Measurements from ENCODE around the gene HS6ST3.

HS6ST3 gene

DNA sequence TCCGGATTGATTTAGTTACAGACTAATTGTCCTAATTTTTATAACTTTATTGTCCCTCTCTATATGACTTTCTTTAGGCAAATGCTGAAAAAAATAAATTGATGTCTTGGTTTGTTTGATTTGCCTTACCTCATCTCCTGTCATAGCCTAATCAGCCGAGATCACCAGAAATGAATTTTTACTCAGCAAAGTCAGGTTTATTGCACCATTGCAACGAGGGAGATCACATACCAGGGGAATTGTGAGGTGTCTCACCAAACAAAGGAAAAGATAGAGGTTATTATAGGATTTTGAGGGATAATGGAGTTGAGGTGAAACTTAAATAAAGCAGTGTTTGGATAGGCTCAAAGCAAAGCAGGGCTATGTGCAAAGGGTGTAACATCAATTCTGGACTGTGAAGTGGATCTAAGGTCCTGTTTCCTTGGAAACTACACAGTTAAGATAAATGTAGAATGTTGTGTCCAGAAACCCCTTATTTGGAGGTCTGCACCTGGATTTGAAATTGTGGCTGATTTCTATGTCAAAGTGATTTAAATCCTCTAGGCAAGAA, 531.8 kb downstream of the HS6ST3 start:
- no peak overlapping the region for H3K4me3 ChIP-seq (replicated peaks; ENCODE audit: low read depth, low read length)
- DNase-seq (ENCODE audit: extremely low read depth, low read depth) = no peak
- TF ChIP-seq, protein P1, sequence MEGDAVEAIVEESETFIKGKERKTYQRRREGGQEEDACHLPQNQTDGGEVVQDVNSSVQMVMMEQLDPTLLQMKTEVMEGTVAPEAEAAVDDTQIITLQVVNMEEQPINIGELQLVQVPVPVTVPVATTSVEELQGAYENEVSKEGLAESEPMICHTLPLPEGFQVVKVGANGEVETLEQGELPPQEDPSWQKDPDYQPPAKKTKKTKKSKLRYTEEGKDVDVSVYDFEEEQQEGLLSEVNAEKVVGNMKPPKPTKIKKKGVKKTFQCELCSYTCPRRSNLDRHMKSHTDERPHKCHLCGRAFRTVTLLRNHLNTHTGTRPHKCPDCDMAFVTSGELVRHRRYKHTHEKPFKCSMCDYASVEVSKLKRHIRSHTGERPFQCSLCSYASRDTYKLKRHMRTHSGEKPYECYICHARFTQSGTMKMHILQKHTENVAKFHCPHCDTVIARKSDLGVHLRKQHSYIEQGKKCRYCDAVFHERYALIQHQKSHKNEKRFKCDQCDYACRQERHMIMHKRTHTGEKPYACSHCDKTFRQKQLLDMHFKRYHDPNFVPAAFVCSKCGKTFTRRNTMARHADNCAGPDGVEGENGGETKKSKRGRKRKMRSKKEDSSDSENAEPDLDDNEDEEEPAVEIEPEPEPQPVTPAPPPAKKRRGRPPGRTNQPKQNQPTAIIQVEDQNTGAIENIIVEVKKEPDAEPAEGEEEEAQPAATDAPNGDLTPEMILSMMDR (IDR thresholded peaks at IDR 0.05; ENCODE audit: low read depth, low read length, missing control alignments) = no peak

DNA sequence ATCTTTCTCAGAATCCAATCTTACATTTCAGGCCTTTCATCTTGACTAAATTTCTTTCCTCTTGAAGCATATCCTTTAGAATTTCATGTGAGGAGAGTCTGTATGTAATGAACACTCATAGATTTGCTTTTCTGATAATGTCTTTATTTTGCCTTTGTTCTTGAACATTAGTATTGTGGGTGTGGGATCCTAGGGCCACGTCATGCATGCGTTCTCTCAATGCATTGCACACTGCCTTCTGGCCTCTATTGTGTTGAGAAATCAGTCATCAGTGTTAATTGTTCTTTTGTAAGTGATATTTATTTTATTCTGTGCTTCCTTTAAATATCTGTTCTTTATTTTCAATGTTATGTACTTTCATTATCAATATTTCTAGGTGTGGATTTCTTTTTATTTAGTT, 539.4 kb downstream of the HS6ST3 start:
- no peak overlapping the region for H3K4me3 ChIP-seq (replicated peaks; ENCODE audit: low read depth, low read length)
- TF ChIP-seq, protein P1 (IDR thresholded peaks at IDR 0.05; ENCODE audit: low read depth, low read length, missing control alignments) = no peak
- no peak for DNase-seq (ENCODE audit: extremely low read depth, low read depth)

DNA sequence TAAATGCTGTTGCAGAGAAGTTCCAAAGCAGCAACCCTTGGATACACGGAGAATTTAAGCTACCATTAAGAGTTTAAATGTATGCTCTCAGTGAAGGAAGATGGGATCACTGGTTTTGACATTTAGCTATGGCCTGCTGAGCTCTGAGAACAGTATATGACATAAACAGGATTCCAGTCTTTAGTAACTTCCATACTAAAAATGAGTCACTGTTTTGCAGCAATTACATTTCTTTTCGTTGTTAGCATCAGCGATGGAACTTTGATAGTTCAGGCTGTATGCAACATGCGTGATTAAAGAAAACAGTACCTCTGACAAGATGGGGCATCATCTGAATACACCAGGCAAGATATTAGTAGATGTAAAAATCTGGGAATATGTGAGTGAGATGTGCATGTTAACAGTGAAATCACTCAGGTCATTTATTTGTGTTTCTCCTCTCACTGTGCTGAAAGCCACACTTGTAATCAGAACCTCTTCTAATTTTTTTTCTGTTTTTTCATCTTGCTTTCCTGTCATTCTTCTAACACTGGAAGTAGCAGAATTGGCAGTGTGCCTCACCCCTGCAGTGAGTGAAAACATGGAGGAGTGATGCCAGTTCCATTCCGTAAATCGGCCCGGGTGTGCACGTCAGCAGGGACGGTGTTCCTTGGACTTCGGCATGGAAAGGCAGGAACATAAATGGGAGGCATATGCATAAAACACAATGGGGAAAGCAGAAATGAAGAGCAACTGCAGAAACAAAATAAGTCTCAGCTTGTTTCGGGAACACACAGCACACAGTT, 542.8 kb downstream of the HS6ST3 start:
- TF ChIP-seq, protein P1 (IDR thresholded peaks at IDR 0.05; ENCODE audit: low read depth, low read length, missing control alignments) = no peak
- no peak for DNase-seq (ENCODE audit: extremely low read depth, low read depth)
- H3K4me3 ChIP-seq (replicated peaks; ENCODE audit: low read depth, low read length) = no peak overlapping the region

DNA sequence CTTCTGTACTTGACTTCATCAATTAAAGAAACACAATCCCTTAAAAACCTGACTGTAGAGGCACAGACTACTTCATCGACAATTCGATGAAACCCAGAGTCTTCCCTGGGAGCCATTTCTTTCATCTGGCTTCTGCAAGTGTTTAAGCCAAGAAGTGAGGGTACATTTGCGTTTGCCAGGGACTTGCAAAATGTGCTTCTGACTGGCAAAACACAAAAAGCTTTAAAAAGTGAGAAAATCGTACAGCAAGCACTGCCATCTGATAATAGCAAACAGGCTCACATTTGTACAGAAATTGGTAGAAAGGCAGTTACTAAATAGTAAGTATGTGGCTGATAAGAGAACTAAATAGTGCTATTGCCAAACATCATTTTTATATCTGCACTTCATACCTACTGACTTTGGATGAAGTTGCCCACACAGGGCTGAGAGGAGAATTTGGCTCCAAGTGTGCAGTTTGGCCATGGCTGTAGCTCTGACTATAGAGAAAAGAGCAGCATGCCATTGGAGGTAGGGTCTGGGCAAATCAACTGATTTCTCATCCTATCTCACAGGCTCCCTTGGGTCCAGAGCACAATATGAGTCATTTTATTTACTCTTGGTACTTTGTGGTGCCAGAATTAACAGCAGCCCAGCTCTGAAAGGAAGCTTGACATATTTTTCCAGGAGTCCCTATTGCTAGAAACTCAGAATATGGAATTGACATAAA, 546.2 kb downstream of the HS6ST3 start:
- TF ChIP-seq, protein P1 (IDR thresholded peaks at IDR 0.05; ENCODE audit: low read depth, low read length, missing control alignments) = no peak
- no peak for DNase-seq (ENCODE audit: extremely low read depth, low read depth)
- no peak overlapping the region for H3K4me3 ChIP-seq (replicated peaks; ENCODE audit: low read depth, low read length)

DNA sequence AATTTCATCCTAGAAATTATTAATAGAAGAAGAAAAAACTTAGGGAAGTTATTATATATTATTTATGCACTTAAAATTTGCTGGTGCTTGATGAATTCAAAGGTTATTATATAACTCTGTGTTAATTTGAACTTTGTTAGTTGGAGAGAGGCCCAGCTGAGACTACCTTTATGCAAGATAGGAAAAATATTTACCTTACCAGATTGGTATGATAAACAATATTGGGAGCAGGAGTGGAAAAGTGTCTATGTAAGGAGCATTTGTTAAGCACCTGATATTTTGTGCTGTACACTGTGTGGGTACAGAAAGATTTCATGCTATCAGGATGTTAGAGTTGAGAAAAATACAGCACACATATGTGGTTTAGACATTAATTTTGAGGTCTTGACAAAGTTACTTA, 547.1 kb downstream of the HS6ST3 start:
- no peak overlapping the region for H3K4me3 ChIP-seq (replicated peaks; ENCODE audit: low read depth, low read length)
- TF ChIP-seq, protein P1 (IDR thresholded peaks at IDR 0.05; ENCODE audit: low read depth, low read length, missing control alignments) = no peak
- no peak for DNase-seq (ENCODE audit: extremely low read depth, low read depth)

DNA sequence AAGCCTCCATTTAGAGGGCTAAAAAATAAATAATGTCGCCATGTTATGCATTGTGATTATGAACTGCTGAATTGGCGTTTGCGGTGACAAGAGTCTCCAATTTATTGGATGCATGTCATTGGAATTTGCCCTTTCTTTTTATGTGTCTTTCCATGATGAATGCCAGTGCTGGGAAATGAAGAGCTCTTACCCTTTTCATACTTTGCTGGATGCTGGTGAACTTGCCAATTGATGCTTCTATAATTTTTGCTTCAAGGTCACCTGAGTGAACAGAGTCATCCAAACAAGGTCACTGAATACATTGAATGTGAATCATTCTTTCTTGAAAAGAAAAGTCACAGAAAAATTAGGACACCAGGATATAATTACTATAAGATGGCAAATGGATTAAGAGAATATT, 556.2 kb downstream of the HS6ST3 start:
- DNase-seq (ENCODE audit: extremely low read depth, low read depth) = no peak
- no peak overlapping the region for H3K4me3 ChIP-seq (replicated peaks; ENCODE audit: low read depth, low read length)
- TF ChIP-seq, protein P1 (IDR thresholded peaks at IDR 0.05; ENCODE audit: low read depth, low read length, missing control alignments) = no peak
